Measurements from ENCODE around the gene SMIM41.

Gene SMIM41

GRCh38 chr12:52069327-52070184, 9.9 kb upstream of the SMIM41 start, which contains the start of gene ATG101:
Gene ATG101 (plus strand): TSS chr12:52069978. CDS start chr12:52073651, 3,673 bp downstream.
- H3K27ac ChIP-seq: peak within 1 kb of the TSS; percentile 78
- peak; percentile 98 for TF ChIP-seq CTCF (IDR thresholded peaks at IDR 0.05)
- TF ChIP-seq ZFX (IDR thresholded peaks at IDR 0.05; ENCODE audit: borderline replicate concordance): no peak

- peak overlapping the region; percentile 78 for H3K27ac ChIP-seq
Measured at GRCh38 chr12:52070185-52070925, 9.1 kb upstream of the SMIM41 start.

GRCh38 chr12:52073531-52074381, 5.7 kb upstream of the SMIM41 start:
- TF ChIP-seq ZFX (IDR thresholded peaks at IDR 0.05; ENCODE audit: borderline replicate concordance) (no peak), CTCF (IDR thresholded peaks at IDR 0.05) (no peak)
- H3K27ac ChIP-seq: no peak overlapping the region

More at GRCh38 chr12:52070185-52070925, 9.1 kb upstream of the SMIM41 start:
- TF ChIP-seq CTCF (IDR thresholded peaks at IDR 0.05) (no peak), ZFX (IDR thresholded peaks at IDR 0.05; ENCODE audit: borderline replicate concordance) (no peak)

GRCh38 chr12:52074971-52075724, 4.4 kb upstream of the SMIM41 start:
- TF ChIP-seq CTCF (IDR thresholded peaks at IDR 0.05) (no peak), ZFX (IDR thresholded peaks at IDR 0.05; ENCODE audit: borderline replicate concordance) (no peak)
- H3K27ac ChIP-seq: 0 out of 2 replicates have a peak overlapping the region, but pooled peaks have one; percentile 8

GRCh38 chr12:52076811-52077210, 2.7 kb upstream of the SMIM41 start:
- no peak for TF ChIP-seq CTCF (IDR thresholded peaks at IDR 0.05)
- no peak for TF ChIP-seq ZFX (IDR thresholded peaks at IDR 0.05; ENCODE audit: borderline replicate concordance)
- H3K27ac ChIP-seq: no peak overlapping the region

- no peak for TF ChIP-seq CTCF (IDR thresholded peaks at IDR 0.05)
- no peak for TF ChIP-seq ZFX (IDR thresholded peaks at IDR 0.05; ENCODE audit: borderline replicate concordance)
- no peak overlapping the region for H3K27ac ChIP-seq
Measured at GRCh38 chr12:52078276-52078675, 1.2 kb upstream of the SMIM41 start.

Data from 22Rv1 (cell line).